GM12878 (cell line): Measurements from ENCODE around the gene IER5. TPM values are rescaled to one million over a fixed set of nuclear protein-coding genes. Genes with fewer than 3 reads are reported as not detected.
A peak's percentile ranks its signal among the peaks of the same experiment; 100 is the strongest.

Experiments used
- ASH2L ChIP-seq: fragments of 300-600, 200-600 bp; sonication (generic); IDR thresholded peaks from 2 replicates; pipeline ENCODE4 v1.6.1; 2017; ENCODE audit warnings: low read depth, mild to moderate bottlenecking, borderline replicate concordance
- BCLAF1 ChIP-seq: fragments of 450-650 bp; IDR thresholded peaks from 2 replicates; pipeline ENCODE4 v1.6.1; 2017; ENCODE audit warnings: antibody characterized with exemption, mild to moderate bottlenecking, moderate library complexity
- CHD2 ChIP-seq: IDR thresholded peaks from 2 replicates; pipeline ENCODE4 v1.6.1; 2011; ENCODE audit warnings: low read depth, low read length, improper control_type of control experiment, borderline replicate concordance
- CHD4 ChIP-seq: fragments of 200-600 bp; sonication (generic); IDR thresholded peaks from 2 replicates; pipeline ENCODE4 v1.6.1; 2016; ENCODE audit warnings: mild to moderate bottlenecking
- CTCF ChIP-seq, 3 experiments: IDR thresholded peaks in 2 of 3; conservative IDR thresholded peaks in 1 of 3; 2 replicates each; pipeline ENCODE4 v1.5.1; 2011; ENCODE audit warnings: low read depth in 3 of 3, low read length in 3 of 3, mild to moderate bottlenecking in 3 of 3, control low read depth in 2 of 3, moderate library complexity in 2 of 3, inconsistent platforms in 1 of 3, mixed read lengths in 1 of 3; ENCODE audit not compliant: control insufficient read depth in 2 of 3, insufficient read depth in 1 of 3; ENCODE audit errors: extremely low read depth in 1 of 3
- EP300 ChIP-seq, 2 experiments: fragments of 150-350 bp in 1 of 2; IDR thresholded peaks; 2 replicates each; pipeline ENCODE4 v1.6.1; 2011 to 2012; ENCODE audit warnings: low read depth in 2 of 2, low read length in 2 of 2, borderline replicate concordance in 1 of 2, improper control_type of control experiment in 1 of 2, inconsistent platforms in 1 of 2; ENCODE audit not compliant: control insufficient read depth in 1 of 2
- IKZF2 ChIP-seq, 2 experiments: fragments of 450-650 bp; IDR thresholded peaks; 2 replicates each; pipeline ENCODE4 v1.6.1; 2017; ENCODE audit warnings: mild to moderate bottlenecking in 2 of 2, moderate library complexity in 2 of 2
- IRF3 ChIP-seq: fragments of 450-650 bp; IDR thresholded peaks from 2 replicates; pipeline ENCODE4 v1.6.1; 2014; ENCODE audit warnings: mild to moderate bottlenecking
- NKRF ChIP-seq: fragments of 450-650 bp; conservative IDR thresholded peaks from 2 replicates; pipeline ENCODE4 v1.6.1; 2017; ENCODE audit warnings: mild to moderate bottlenecking, moderate library complexity
- RCOR1 ChIP-seq: conservative IDR thresholded peaks from 2 replicates; pipeline ENCODE4 v1.6.1; 2012; ENCODE audit warnings: low read depth, low read length, improper control_type of control experiment
- SUZ12 ChIP-seq: fragments of 200-600 bp; sonication (generic); IDR thresholded peaks from one replicate; pipeline ENCODE4 v1.6.1; 2018; ENCODE audit warnings: antibody characterized with exemption, mild to moderate bottlenecking; ENCODE audit not compliant: unreplicated experiment
- WRNIP1 ChIP-seq: IDR thresholded peaks from 2 replicates; pipeline ENCODE4 v1.6.1; 2011; ENCODE audit warnings: low read depth, low read length, improper control_type of control experiment, borderline replicate concordance
- ZNF687 ChIP-seq: fragments of 450-650 bp; IDR thresholded peaks from 2 replicates; pipeline ENCODE4 v1.6.1; 2017; ENCODE audit warnings: mild to moderate bottlenecking, moderate library complexity
- polyA plus RNA-seq, 11 experiments: library from polyadenylated mRNA; depleted of rRNA in 4 of 11; unstranded in 6 of 11; stranded (reverse) in 5 of 11; fragments of >200 nt; fragmentation: Nextera tagmentation in 4 of 11; fragmentation: Illumina TruSeq in 1 of 11; extraction: Ambion mirVana in 4 of 11; extraction: Trizol in 1 of 11; gene quantifications; 1 replicate in 1 of 11; 2 replicates in 10 of 11; pipeline versions ENCODE4 v1.2.1 to v1.2.3, GENCODE V29; 2011 to 2016; ENCODE audit warnings: inconsistent platforms in 2 of 11, missing spikeins in 2 of 11, low read depth in 1 of 11
- total RNA-seq, 4 experiments: library from RNA; depleted of rRNA in 3 of 4; stranded (reverse); fragments of >200 nt in 3 of 4; fragmentation: Illumina TruSeq in 1 of 4; extraction: Trizol in 1 of 4; gene quantifications; 2 replicates each; pipeline versions ENCODE4 v1.2.1 to v1.2.3, GENCODE V29; 2013 to 2021

IER5 gene
- total and polyA plus RNA-seq, 10 of the 15 experiments (the other 5 are each of a cell fraction or from before 2014, with no cell fraction given) = 4.3 to 75.2 (median 30.5) TPM

- TF ChIP-seq CTCF (IDR thresholded peaks at IDR 0.05 in 2 of 3, conservative IDR thresholded peaks at IDR 0.05 in 1 of 3; ENCODE audit: control insufficient read depth in 2 of 3, extremely low read depth in 1 of 3, insufficient read depth in 1 of 3, low read depth in 3 of 3, low read length in 3 of 3) = no peak
- no peak for TF ChIP-seq WRNIP1
- TF ChIP-seq EP300 (IDR thresholded peaks at IDR 0.05; ENCODE audit: borderline replicate concordance in 1 of 2, control insufficient read depth in 1 of 2, low read depth in 2 of 2, low read length in 2 of 2) = peak; percentile 67 to 90; a peak in 3 of 4 replicates
- no peak for TF ChIP-seq CHD4
- TF ChIP-seq NKRF = no peak
- TF ChIP-seq IRF3 = no peak
- TF ChIP-seq ZNF687 = peak; percentile 66
- TF ChIP-seq SUZ12 = no peak
- TF ChIP-seq RCOR1 = no peak
- no peak for TF ChIP-seq BCLAF1
- TF ChIP-seq CHD2 = no peak
- TF ChIP-seq IKZF2 (IDR thresholded peaks at IDR 0.05) = peak; percentile 94 to 96
- no peak for TF ChIP-seq ASH2L
These were observed 10.9 kb downstream of the IER5 start (continued) for GRCh38 chr1:181099152-181100014.
